DMS114 treated with DMSO at 0.1 percent for 48 hours (cell line): Measurements from ENCODE around the gene TCOF1.
"Not testable (repeated sequence)": the region's sequence is repeated elsewhere in the genome, so short reads cannot be mapped to it uniquely, and the experiment has no call there.

Experiments used
- DNase-seq: peaks from one replicate; lab custom pipeline; 2025; ENCODE audit not compliant: unreplicated experiment; lab: John Stamatoyannopoulos, UW

Gene TCOF1

GRCh38 chr5:150422758-150423157 lies 65.3 kb downstream of the TCOF1 start:
- DNase-seq: no peak

- not testable (repeated sequence) for DNase-seq
These were observed 68.7 kb downstream of the TCOF1 start for GRCh38 chr5:150426165-150426564.

DNA sequence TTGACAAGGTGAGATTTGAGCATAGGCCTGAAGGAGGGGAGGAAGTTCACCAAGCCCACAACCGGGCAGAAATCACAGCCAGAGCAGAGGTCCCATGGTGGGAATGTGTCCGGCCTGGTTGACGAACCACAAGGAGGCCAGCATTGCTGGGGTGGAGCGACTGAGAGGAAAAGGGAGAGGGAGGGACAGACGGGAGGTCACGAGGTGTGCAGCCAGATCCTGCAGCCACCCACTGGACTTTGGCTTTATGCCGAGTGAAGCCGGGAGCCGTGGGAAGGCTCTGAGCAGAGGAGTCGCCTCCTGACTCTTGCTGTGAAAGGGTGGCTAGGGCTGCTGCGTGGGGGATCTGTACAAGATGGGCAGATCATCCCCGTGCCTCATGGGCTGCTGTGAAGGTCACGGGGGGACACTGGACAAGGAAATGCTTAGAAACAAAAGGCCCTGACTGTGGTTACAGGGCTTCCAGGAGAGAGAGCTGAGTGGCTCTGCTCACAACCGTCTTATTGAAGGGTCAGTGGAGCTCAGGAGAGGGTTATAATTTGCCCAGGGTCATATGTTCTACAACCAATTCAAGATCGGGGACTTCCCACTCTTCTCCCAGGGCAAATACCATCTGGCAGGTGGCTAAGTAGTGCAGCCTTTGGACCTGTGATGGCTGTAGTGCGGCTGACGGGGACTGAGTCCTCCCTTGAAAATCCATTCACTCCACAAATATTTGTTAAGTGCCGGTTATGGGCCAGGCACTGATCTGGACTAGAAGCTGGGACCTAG lies 70.8 kb downstream of the TCOF1 start:
- no peak for DNase-seq

- DNase-seq: no peak
These were observed 71.5 kb downstream of the TCOF1 start for GRCh38 chr5:150428978-150429377.

GRCh38 chr5:150429410-150429873 lies 71.9 kb downstream of the TCOF1 start:
- no peak for DNase-seq

DNA sequence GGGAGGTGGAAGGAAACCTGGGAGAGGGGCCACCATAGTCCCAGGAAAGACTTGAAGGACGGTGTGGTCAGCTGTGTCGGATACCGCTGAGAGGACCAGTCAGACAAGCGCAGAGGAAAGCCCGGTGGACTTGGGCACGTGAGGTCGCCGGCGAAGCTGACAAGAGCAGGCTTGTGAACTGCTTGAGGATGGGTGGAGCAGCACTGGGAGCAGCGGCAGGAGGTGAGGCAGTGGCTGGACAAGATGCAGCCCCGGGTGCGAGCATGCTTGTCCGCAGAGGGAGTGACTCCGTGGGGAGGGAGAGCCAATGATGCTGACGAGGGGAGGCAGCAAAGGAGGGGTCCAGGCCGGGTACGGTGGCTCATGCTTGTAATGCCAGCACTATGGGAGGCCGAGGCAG lies 73.6 kb downstream of the TCOF1 start:
- DNase-seq: no peak

DNA sequence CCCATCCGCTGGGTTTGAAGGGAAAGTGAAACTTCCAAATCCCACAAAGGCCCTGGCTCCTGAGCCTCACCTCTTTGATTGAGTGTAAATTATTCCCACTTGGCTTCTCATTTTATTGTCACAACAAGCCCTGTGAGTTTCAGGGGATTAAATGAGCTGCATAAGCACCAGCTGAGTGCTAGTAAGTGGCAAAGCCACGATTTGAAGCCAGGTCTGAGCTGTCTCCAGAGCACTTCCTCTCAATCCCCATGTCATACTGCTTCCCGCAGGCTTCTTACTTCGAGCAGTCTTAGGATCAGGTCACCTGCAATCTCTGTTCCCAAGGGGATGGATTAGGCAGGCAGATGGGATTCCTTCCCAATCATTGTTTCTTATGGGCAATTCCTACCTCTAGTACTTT lies 74.1 kb downstream of the TCOF1 start:
- DNase-seq: no peak

DNA sequence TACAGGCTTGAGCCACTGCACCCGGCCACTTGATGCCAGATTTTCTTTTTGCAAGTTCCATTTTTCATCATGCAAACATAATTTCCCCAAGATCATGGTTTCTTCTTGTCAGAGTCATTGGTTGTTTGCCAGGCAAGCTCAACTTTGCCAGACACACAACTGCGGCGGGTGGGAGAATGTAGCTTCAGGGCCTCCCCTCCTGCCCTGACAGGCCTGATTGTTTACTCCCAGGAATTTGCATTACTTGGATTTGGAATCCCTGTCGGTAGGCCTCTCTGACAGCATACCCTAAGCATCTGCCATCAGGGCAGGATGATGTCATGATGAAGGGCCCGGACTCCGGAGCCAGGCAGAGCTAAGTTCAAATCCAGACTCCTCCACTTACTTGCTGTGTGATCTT lies 77.0 kb downstream of the TCOF1 start:
- DNase-seq: no peak

- DNase-seq: peak; percentile 90
These were observed 78.7 kb downstream of the TCOF1 start for GRCh38 chr5:150436141-150436680.

- DNase-seq: no peak
These were observed 81.5 kb downstream of the TCOF1 start for GRCh38 chr5:150438873-150439546.

DNA sequence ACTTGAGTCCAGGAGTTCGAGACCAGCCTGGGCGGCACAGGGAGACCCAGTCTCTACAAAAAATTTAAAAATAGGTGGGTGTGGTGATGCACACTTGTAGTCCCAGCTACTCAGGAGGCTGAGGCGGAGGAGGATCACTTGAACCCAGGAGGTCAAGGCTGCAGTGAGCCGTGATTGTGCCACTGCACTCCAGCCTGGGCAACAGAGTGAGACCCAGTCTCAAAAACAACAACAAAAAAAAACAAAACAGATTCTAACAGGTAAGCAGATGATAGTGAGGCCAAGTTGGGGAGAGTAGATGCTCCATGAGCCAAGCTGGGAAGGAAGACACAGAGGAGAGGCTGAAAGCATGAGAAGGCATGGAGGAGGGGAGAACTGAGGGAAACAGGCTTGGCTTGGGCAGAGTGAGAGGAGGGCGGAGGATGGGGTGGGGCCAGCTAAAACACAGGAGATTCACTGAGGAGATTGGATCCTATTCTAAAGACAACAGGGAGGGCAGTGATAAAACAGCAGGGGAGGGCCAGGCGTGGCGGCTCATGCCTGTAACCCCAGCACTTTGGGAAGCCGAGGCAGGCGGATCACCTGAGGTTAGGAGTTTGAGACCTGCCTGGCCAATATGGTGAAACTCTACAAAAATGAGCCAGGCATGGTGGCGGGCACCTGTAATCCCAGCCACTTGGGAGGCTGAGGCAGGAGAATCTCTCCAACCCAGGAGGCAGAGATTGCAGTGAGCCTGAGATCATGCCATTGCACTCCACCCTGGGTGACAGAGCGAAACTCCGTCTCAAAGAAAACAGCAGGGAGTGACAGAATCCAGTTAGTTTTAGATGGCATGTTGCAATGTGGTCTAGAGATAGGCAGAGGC lies 83.7 kb downstream of the TCOF1 start:
- no peak for DNase-seq

GRCh38 chr5:150441813-150442698 lies 84.6 kb downstream of the TCOF1 start:
- DNase-seq: no peak

DNA sequence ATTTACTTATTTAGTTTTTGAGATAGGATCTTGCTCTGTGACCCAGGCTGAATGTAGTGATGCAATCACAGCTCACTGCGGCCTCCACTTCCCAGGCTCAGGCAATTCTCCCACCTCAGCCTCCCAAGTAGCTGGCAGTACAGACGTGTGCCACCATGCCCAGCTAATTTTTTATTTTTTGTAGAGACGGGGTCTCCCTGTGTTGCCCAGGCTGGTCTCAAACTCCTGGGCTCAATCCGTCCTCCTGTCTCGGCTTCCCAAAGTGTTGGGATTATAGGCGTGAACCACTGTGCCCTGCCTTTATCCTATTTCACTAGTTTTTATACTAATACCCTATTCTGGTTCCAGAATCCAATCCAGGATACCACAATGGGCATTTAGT lies 85.2 kb downstream of the TCOF1 start:
- DNase-seq: no peak

- DNase-seq: no peak
These were observed 86.0 kb downstream of the TCOF1 start for GRCh38 chr5:150443242-150444075.

DNA sequence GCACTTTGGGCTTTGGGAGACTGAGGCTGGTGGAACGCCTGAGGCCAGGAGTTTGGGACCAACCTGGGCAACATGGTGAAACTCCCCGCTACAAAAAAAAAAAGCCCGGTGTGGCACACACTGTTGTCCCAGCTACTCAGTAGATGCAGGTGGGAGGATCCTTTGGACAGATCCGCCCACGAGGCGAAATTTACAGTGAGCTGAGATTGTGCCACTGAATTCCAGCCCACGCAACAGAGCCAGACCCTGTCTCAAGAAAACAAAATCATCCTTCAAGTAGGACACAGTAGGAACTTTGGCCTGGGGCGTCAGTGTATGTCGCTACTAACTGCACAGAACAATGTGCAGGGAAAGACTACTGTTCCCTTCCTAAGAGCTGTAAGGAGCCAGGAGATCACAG lies 87.3 kb downstream of the TCOF1 start:
- DNase-seq: no peak

DNA sequence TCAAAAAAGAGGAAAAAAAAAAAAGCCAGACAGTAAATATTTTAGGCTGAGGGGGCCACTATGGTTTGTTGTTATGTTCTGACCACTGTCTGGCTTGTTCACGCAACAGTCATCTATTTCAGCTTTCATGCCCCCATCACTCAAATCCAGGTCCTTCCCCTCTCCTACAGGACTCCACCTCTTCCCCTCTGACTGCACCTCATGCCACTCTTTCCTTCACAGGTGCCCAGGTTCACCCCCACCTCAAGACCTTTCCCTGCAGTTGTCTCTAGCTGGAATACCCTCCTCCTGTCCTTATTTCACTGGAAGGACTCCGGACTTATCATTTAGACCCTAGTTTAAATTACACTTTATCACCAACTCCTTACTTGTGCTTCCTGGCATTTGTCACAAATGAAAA lies 88.6 kb downstream of the TCOF1 start:
- no peak for DNase-seq

- DNase-seq: no peak
These were observed 89.1 kb downstream of the TCOF1 start for GRCh38 chr5:150446583-150446982.

DNA sequence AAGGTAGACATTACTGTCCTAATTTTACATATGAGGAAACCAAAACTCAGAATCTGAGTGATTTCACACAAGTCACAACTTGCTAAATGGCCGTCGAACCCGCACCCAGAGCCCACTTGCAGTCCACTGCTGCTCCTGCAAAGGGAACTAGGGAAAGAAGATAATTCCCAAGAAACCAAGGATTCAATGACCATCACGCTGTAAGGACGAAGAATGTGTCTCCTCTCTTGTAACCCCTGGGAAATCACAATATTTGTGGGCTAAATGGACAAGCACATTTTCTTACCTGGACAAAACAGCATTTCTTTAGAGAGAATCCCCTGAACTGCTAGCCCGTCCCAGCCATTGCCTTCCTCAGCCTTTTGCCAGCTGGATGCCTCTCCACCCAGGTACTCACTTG lies 89.7 kb downstream of the TCOF1 start:
- no peak for DNase-seq

GRCh38 chr5:150448334-150448733 lies 90.8 kb downstream of the TCOF1 start:
- no peak for DNase-seq
